Measurements from ENCODE around the gene POLR3K. TPM values are rescaled to one million over a fixed set of nuclear protein-coding genes. Genes with fewer than 3 reads are reported as not detected.

POLR3K gene
- total and polyA plus RNA-seq, 2 donors (not counting 3 experiments of a cell fraction or from before 2014, with no cell fraction given): 20.6 to 33.2 TPM

GRCh38 chr16:34648-34987 lies 18.8 kb downstream of the POLR3K start:
- TF ChIP-seq POLR2AphosphoS5 (IDR thresholded peaks at IDR 0.05; ENCODE audit: insufficient read depth, low read depth, low read length) (no peak), JUN (IDR thresholded peaks at IDR 0.05; ENCODE audit: borderline replicate concordance, insufficient read depth, insufficient read length, low read depth) (no peak), MAX (IDR thresholded peaks at IDR 0.05; ENCODE audit: insufficient read depth, insufficient read length) (no peak), CTCF (IDR thresholded peaks at IDR 0.05; ENCODE audit: extremely low read depth in 1 of 2, insufficient read depth in 1 of 2, low read depth in 1 of 2, low read length in 2 of 2) (no peak), EZH2 (IDR thresholded peaks at IDR 0.05; ENCODE audit: borderline replicate concordance, low read depth, low read length, severe bottlenecking) (no peak), GATA2 (IDR thresholded peaks at IDR 0.05; ENCODE audit: insufficient read depth, insufficient read length, low read depth, low read length) (no peak), MYC (IDR thresholded peaks at IDR 0.05; ENCODE audit: low read depth, low read length) (no peak), POLR2A (IDR thresholded peaks at IDR 0.05; ENCODE audit: low read depth, low read length) (no peak), FOS (IDR thresholded peaks at IDR 0.05; ENCODE audit: borderline replicate concordance, insufficient read depth, low read length) (no peak)
- ChIA-PET CTCF (no interaction called here), POLR2A (no interaction called here)
- BruUV-seq (replicated peaks): no TSS peak
- no peaks in the 10 kb centered on the region for H3K4me1 ChIP-seq (ENCODE audit: control insufficient read depth, extremely low read depth, insufficient read depth, low read length)
- DNase-seq (ENCODE audit: low read depth, low spot score): no peak
- H3K27me3 ChIP-seq (ENCODE audit: control insufficient read depth in 2 of 2, insufficient read depth in 2 of 2, low read length in 2 of 2): no peaks in the 10 kb centered on the region
- H3K36me3 ChIP-seq (ENCODE audit: control insufficient read depth in 2 of 2, extremely low read depth in 1 of 2, insufficient read depth in 2 of 2, low read length in 2 of 2): no peaks in the 10 kb centered on the region
- H4K20me1 ChIP-seq (replicated peaks; ENCODE audit: control insufficient read depth, extremely low read depth, insufficient read depth, low read length): no peaks in the 10 kb centered on the region
- H3K27ac ChIP-seq (ENCODE audit: insufficient read depth, low read depth, low read length): no peak overlapping the region
- H3K9me1 ChIP-seq (replicated peaks; ENCODE audit: control insufficient read depth, extremely low read depth, insufficient read depth, low read length): no peaks in the 10 kb centered on the region
- no peak overlapping the region for H3K4me2 ChIP-seq (ENCODE audit: insufficient read depth, low read length)
- dilution Hi-C loops (cut with MboI; ENCODE audit: extremely low pct_ligation_motif_present, low sequenced_read_pairs) (no loop called here), intact Hi-C loops (cut with micrococcal nuclease) (no loop called here)
- no peak overlapping the region for H3K4me3 ChIP-seq (replicated peaks in 1 of 3; ENCODE audit: insufficient read depth in 1 of 3, low read depth in 1 of 3, low read length in 3 of 3)
- FAIRE-seq: no peak
- H3K9me3 ChIP-seq (replicated peaks; ENCODE audit: control insufficient read depth, insufficient read depth, low read length): no peaks in the 10 kb centered on the region
- no peak overlapping the region for H2AFZ ChIP-seq (ENCODE audit: low read depth, low read length)
- H3K79me2 ChIP-seq (ENCODE audit: control insufficient read depth, insufficient read depth, low read length): no peaks in the 10 kb centered on the region
- no peak overlapping the region for H3K9ac ChIP-seq (replicated peaks; ENCODE audit: extremely low read depth, insufficient read depth, low read length)

Data from endothelial cell of umbilical vein (primary cell).